ENCODE results near the gene TSBP1.

The TSBP1 gene

GRCh38 chr6:32244270-32244669 is 127.4 kb downstream of the TSBP1 start:
- no peak for DNase-seq
- in situ Hi-C loops (cut with MboI; ENCODE audit: low pct_unique_long_range_greater_than_20kb, low sequenced_read_pairs): no loop called here
